GM19025 (cell line): ENCODE results near the gene USF2.

Source experiments
- ATAC-seq: cut with Tn5 transposase; IDR thresholded peaks from one replicate; pipeline ENCODE4 v1.9.1; 2021; ENCODE audit warnings: mild to moderate bottlenecking, low read depth, moderate library complexity; ENCODE audit not compliant: unreplicated experiment

Gene USF2

GRCh38 chr19:35241417-35241816 lies 27.3 kb upstream of the USF2 start:
- ATAC-seq: no peak

- ATAC-seq: no peak
These were observed 22.2 kb upstream of the USF2 start for GRCh38 chr19:35246466-35247092.

GRCh38 chr19:35247526-35248309 lies 21.0 kb upstream of the USF2 start:
- peak; percentile 41 for ATAC-seq

- peak; percentile 77 for ATAC-seq
These were observed 20.2 kb upstream of the USF2 start, which contains the start of gene LSR for GRCh38 chr19:35248310-35249145. LSR (plus strand) TSS chr19:35249002; CDS start chr19:35249023, 21 bp downstream.

GRCh38 chr19:35249146-35249847 lies 19.5 kb upstream of the USF2 start:
- ATAC-seq: no peak

- no peak for ATAC-seq
These were observed 18.7 kb upstream of the USF2 start for GRCh38 chr19:35249848-35250711.

GRCh38 chr19:35251456-35251855 lies 17.3 kb upstream of the USF2 start:
- no peak for ATAC-seq

GRCh38 chr19:35253316-35254286 lies 15.2 kb upstream of the USF2 start:
- no peak for ATAC-seq

GRCh38 chr19:35254341-35255297 lies 14.1 kb upstream of the USF2 start:
- ATAC-seq: no peak

- ATAC-seq: no peak
These were observed 12.2 kb upstream of the USF2 start for GRCh38 chr19:35256566-35256965.

GRCh38 chr19:35257113-35257461 lies 11.7 kb upstream of the USF2 start:
- no peak for ATAC-seq

GRCh38 chr19:35260694-35261304 lies 8.0 kb upstream of the USF2 start:
- ATAC-seq: no peak

GRCh38 chr19:35261356-35262100 lies 7.2 kb upstream of the USF2 start:
- no peak for ATAC-seq

- ATAC-seq: no peak
These were observed 6.5 kb upstream of the USF2 start for GRCh38 chr19:35262101-35262761.

GRCh38 chr19:35264268-35265125 lies 4.3 kb upstream of the USF2 start:
- ATAC-seq: no peak
